Activated naive CD8-positive, alpha-beta T cell treated with anti-CD3 and anti-CD28 coated beads for 36 hours (primary cell): ENCODE data around the gene MIS12. TPM values are rescaled to one million over a fixed set of nuclear protein-coding genes. Genes with fewer than 3 reads are reported as not detected.
A peak's percentile ranks its signal among the peaks of the same experiment; 100 is the strongest.

Experiments used
- DNase-seq: peaks from one replicate; pipeline ENCODE4 v3.0.0; 2021
- H3K27ac Mint-ChIP-seq: one replicate; pipeline ENCODE4 v1.8.0; 2022; ENCODE audit warnings: mild to moderate bottlenecking, moderate library complexity, mixed read lengths
- H3K27me3 Mint-ChIP-seq: one replicate; pipeline ENCODE4 v1.8.0; 2022; ENCODE audit warnings: mild to moderate bottlenecking, mixed read lengths
- H3K36me3 Mint-ChIP-seq: one replicate; pipeline ENCODE4 v1.8.0; 2021; ENCODE audit warnings: mild to moderate bottlenecking, mixed read lengths
- H3K4me1 Mint-ChIP-seq: one replicate; pipeline ENCODE4 v1.8.0; 2021; ENCODE audit warnings: mixed read lengths
- H3K4me3 Mint-ChIP-seq: one replicate; pipeline ENCODE4 v1.8.0; 2022; ENCODE audit warnings: mild to moderate bottlenecking, moderate library complexity, mixed read lengths
- H3K9me3 Mint-ChIP-seq: one replicate; pipeline ENCODE4 v1.8.0; 2022; ENCODE audit warnings: mixed read lengths
- total RNA-seq, 2 experiments: library from RNA; stranded (reverse); gene quantifications; one replicate each; pipeline ENCODE4 v1.2.3, GENCODE V29; 2021

MIS12 gene
- total RNA-seq, 2 experiments from 2014 or later, result 44.3 to 45.5 TPM

DNA sequence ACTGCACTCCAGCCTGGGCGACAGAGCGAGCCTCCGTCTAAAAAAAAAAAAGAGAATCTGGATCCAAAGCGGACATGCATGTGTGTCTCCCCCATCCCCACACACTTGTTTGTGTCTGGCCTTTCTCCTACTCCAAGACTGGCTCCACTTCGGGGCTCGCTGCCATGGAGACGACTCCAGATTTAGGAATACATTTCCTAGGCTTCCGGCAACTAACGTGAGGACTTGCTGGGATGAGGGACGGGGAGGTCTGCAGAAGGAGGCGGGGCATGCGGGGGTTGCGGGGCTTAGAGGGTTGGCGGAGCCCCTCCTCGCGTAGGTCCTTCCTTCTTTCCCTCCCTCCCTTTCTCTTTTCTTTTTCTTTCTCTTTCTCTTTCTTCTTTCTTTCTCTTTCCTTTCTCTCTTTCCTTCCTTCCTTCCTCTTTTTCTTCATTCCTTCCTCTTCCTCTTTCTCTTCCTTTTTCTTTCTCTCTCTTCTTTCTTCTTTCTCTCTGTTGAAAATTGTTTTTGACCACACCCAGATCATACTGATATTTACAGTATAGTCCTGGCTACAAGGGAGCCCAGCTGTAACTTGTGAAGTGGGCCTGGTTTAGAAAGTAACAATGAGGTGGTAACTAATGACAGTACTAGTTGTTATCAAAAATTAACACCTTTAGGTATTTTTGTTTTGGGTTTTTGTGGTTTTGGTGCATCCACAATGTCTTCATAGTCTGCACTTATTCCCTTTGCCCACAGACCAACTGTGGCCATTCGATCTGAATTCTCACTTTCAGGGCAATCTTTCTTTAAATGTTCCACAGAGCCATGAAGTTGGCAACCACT, 25.2 kb downstream of the MIS12 start:
- Mint-ChIP-seq H3K27me3 (no peaks in the 10 kb centered on the region), H3K27ac (peak overlapping the region; percentile 43), H3K4me1 (peaks cover 26% of the 10 kb centered on the region), H3K36me3 (peaks cover 31% of the 10 kb centered on the region), H3K4me3 (no peak overlapping the region), H3K9me3 (peaks cover 7% of the 10 kb centered on the region)
- DNase-seq, result no peak

DNA sequence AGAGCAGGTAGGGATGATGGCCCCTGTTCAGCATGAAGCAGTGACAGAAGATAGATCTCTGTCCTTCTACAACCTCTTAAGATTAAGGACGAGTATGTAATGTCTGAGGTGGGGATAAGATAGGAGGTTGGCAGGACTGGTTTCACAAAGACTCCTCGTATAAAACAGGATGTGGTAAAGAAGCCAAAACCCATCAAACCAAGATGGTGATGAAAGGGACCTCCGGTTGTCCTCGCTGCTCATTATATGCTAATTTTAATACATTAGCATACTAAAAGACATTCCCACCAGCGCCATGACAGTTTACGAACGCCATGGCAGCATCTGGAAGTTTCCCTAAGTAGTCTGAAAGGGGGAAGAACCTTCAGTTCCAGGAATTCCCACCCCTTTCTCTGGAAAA, 27.3 kb downstream of the MIS12 start:
- peaks cover 35% of the 10 kb centered on the region for H3K36me3 Mint-ChIP-seq
- peak overlapping the region; percentile 74 for H3K27ac Mint-ChIP-seq
- no peak overlapping the region for H3K4me3 Mint-ChIP-seq
- H3K9me3 Mint-ChIP-seq, result peaks cover 7% of the 10 kb centered on the region
- no peak for DNase-seq
- H3K27me3 Mint-ChIP-seq, result no peaks in the 10 kb centered on the region
- H3K4me1 Mint-ChIP-seq, result peaks cover 26% of the 10 kb centered on the region

DNA sequence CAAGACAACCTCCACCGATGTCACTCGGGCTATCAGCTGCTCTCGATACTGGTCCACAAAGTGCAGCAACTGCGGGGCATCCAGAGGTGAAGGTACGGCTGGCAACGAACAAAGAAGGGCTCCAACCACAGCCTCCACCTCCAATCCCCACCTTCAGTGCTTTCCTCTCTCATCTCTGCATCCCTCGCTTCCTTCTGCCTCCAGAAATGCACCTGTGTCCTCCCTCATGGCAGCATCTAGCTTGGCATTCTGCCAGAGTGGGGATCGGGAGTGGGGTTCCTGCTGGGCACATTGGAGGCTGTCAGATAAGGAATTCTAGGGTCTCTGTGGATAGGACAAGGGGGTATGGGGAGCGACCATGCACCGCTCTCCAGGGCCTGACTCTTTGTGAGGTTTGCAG, 28.6 kb downstream of the MIS12 start:
- no peak for DNase-seq
- H3K27me3 Mint-ChIP-seq, result no peaks in the 10 kb centered on the region
- peaks cover 7% of the 10 kb centered on the region for H3K9me3 Mint-ChIP-seq
- no peak overlapping the region for H3K4me3 Mint-ChIP-seq
- peaks cover 26% of the 10 kb centered on the region for H3K4me1 Mint-ChIP-seq
- H3K27ac Mint-ChIP-seq, result peak overlapping the region; percentile 35
- H3K36me3 Mint-ChIP-seq, result peaks cover 35% of the 10 kb centered on the region

DNA sequence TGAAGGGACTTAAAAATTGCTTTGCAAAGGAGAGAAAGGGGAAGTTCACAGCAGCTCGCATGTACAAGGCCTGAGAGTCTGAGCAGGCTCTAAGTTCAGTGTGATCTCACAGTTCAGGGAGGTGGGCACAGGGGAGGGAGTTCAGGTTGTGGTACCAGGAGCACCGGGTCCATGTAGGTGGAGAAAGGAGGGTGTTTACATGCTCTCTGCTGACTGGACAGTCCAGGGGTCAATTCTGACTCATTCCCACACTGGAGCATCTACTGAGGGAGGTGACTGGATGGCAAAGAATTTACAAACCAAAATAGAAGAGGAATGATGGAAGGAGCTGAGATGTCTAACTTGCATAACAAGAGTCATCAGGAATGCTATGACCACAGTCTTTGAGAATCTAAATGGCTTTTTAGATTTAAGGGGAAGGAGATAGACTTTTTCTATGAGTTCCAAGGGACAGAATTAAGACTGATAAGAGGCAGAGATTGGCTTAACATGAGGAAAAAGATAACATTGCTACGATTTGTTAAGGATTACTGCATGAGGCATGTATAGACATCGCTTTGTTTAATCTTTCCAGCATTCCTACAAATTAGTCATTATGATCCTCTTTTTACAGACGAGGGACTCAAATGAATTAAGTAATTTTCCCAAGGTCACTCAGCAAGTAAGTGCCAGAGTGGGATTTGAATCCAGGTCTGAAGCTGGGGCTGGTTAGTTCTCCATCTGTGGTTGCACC, 29.9 kb downstream of the MIS12 start:
- Mint-ChIP-seq H3K4me3 (no peak overlapping the region), H3K27ac (peak overlapping the region; percentile 64), H3K36me3 (peaks cover 35% of the 10 kb centered on the region), H3K27me3 (no peaks in the 10 kb centered on the region), H3K4me1 (peaks cover 26% of the 10 kb centered on the region), H3K9me3 (peaks cover 7% of the 10 kb centered on the region)
- no peak for DNase-seq

DNA sequence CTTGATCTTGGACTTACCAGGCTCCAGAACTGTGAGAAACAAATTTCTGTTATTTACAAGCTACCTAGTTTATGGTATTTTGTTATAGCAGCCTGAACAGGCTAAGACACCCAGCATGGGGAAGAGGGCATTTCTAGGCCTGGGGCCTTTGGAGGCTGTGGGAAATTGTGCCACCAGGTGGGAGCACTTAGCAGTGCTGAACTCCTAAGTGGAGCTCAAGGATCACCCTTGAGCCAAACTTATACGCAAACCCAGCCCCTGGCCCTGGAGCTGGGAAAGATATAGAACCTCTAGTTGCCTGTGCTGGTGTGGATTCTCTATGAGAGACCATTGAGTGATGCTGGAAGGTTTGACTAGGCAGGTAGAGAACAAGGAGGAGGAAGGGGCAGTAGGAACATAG, 36.1 kb downstream of the MIS12 start:
- no peaks in the 10 kb centered on the region for H3K27me3 Mint-ChIP-seq
- H3K4me1 Mint-ChIP-seq, result peaks cover 14% of the 10 kb centered on the region
- H3K4me3 Mint-ChIP-seq, result no peak overlapping the region
- no peak for DNase-seq
- peaks cover 15% of the 10 kb centered on the region for H3K36me3 Mint-ChIP-seq
- no peaks in the 10 kb centered on the region for H3K9me3 Mint-ChIP-seq
- H3K27ac Mint-ChIP-seq, result no peak overlapping the region

DNA sequence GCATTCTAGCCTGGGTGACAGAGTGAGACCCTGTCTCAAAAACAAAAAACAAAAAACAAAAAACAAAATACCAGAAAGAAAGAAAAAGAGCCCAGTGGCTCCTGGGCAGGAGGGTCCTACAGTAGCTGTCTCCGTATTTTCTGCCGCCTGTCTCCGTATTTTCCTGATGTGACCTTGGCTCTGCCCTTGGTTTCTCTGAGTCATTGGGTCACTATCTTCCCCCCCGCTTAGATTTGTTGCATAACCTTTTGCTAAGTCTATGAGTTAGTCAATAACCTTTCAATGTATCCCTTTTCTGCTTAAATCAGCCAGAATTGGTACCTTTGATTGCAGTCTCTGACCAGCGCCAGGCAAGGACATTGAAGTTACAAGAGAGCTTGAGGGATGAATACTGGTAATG, 36.9 kb downstream of the MIS12 start:
- peaks cover 11% of the 10 kb centered on the region for H3K36me3 Mint-ChIP-seq

DNA sequence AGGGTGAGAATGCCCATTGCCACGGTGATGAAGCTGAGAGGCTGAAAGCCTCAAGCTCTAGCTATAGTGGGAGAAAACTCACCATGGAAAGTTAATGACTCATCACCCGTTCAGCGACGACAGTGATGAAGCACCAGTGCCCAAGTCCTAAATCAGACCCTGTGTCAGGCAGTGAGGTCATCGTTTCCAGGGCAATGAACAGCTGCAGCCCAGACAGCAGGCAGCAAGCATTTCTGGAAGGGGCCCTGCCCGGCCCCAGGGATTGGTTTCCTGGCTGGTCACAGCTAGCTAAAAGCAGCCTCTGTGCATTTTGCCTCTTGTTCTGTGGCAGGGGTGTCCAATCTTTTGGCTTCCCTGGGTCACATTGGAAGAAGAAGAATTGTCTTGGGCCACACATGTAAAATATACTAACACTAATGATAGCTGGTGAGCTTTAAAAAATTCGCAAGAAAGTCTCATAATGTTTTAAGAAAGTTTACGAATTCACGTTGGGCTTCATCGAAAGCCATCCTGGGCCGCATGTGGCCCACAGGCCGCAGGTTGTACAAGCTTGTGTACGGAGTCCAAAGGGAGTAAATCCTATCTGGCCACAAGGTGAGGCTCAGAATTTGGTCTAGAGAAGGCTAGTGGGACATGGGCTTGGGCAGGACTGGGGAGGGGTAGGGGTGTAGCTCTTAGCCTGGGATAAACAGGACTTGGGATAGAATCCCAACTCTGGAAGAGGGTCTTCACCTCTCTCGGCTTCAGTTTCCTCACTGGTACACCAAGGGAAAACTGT, 40.6 kb downstream of the MIS12 start:
- Mint-ChIP-seq H3K27ac (peak overlapping the region; percentile 91), H3K4me3 (no peak overlapping the region), H3K9me3 (no peaks in the 10 kb centered on the region), H3K27me3 (no peaks in the 10 kb centered on the region), H3K36me3 (peaks cover 10% of the 10 kb centered on the region), H3K4me1 (peaks cover 14% of the 10 kb centered on the region)
- peak; percentile 85 for DNase-seq

More for the DNA sequence above, 36.9 kb downstream of the MIS12 start:
- peaks cover 14% of the 10 kb centered on the region for H3K4me1 Mint-ChIP-seq
- no peak for DNase-seq
- no peak overlapping the region for H3K4me3 Mint-ChIP-seq
- H3K27me3 Mint-ChIP-seq, result no peaks in the 10 kb centered on the region
- H3K27ac Mint-ChIP-seq, result no peak overlapping the region
- no peaks in the 10 kb centered on the region for H3K9me3 Mint-ChIP-seq

DNA sequence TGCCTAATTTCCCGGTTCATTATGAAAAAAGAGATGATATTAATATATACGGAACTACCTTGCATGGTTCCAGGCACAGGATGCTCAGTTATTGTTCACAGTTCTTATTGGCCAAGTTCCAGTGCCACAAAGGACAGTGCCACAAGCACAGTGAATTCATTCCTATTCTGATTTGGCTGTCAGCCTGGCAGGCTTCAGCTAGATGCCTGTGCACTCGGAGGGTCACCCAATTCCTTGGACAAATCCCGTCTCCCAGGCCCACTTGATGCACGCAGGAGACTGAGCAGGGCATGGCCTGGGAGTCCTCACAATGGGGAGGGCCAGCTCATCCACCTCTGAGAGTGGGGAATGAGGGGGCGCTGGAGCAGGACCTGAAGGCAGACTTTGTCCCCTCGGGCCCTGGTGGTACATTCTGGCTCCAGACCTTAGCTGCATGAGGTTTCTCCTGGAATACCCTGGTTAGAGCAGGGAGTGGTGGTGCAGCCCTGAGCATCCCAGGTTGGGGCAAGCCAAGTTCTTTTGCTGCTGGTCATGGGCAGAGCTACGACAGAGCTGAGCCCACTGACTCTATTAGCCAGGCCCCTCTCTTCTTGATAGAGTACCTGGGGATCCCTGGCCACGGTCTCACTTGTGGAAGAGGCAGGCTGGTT, 41.4 kb downstream of the MIS12 start:
- peaks cover 12% of the 10 kb centered on the region for H3K36me3 Mint-ChIP-seq

DNA sequence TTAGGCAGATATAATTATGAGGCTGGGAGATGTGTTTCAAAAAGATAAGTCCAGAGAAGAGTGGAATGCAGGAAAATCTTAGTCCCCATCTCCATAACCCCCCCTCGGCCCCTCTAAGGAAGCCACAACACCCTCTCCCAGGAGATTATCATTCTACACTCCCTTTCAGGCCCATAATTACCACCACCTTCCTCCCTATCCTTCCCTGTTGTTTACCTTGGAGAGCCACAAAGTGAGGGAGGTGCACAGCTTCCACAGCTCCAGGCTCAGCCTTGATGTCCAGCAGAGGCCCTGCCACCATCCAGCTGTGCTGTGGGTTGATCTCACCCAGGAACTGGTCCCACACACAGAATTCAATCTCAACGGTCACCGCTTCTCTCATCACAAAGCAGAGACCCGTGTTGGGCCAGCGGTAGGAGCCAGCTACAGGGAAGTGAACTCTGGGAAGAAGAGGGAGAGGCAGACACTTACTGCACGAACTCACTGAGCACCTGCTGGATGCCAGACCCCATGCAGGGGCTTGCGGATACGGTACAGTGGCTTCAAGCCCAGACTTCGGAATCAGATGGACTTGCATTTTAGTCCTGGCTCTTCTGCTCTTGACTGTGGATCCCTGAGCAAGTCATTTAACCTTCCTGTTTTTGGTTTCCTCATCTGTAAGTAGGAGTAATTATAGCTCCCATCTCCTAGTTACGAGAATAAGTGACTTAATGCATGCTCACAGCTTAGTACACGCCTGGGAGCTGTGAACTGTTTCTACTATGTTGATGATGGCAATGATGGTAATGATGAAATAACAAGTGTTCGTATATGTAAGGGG, 44.1 kb downstream of the MIS12 start:
- H3K36me3 Mint-ChIP-seq, result peaks cover 9% of the 10 kb centered on the region
- no peak overlapping the region for H3K4me3 Mint-ChIP-seq
- H3K9me3 Mint-ChIP-seq, result no peaks in the 10 kb centered on the region
- no peaks in the 10 kb centered on the region for H3K27me3 Mint-ChIP-seq
- no peak overlapping the region for H3K27ac Mint-ChIP-seq
- DNase-seq, result no peak
- peaks cover 14% of the 10 kb centered on the region for H3K4me1 Mint-ChIP-seq

More for the DNA sequence above, 41.4 kb downstream of the MIS12 start:
- no peak for DNase-seq
- H3K27ac Mint-ChIP-seq, result peak overlapping the region; percentile 91
- H3K4me3 Mint-ChIP-seq, result no peak overlapping the region
- no peaks in the 10 kb centered on the region for H3K27me3 Mint-ChIP-seq
- peaks cover 14% of the 10 kb centered on the region for H3K4me1 Mint-ChIP-seq
- H3K9me3 Mint-ChIP-seq, result no peaks in the 10 kb centered on the region

DNA sequence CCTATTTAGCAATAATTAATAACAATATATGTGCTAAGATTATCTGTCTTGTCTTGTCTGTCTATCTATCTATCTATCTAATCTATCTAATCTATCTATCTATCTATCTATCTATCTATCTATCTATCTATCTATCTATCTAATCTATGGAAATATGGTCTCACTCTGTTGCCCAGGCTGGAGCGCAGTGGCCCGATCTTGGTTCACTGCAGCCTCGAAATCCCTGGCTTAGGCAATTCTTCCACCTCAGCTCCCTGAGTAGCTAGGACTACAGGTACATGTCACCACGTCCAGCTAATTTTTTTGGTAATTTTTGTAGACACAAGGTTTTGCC, 44.7 kb downstream of the MIS12 start:
- no peak for DNase-seq

DNA sequence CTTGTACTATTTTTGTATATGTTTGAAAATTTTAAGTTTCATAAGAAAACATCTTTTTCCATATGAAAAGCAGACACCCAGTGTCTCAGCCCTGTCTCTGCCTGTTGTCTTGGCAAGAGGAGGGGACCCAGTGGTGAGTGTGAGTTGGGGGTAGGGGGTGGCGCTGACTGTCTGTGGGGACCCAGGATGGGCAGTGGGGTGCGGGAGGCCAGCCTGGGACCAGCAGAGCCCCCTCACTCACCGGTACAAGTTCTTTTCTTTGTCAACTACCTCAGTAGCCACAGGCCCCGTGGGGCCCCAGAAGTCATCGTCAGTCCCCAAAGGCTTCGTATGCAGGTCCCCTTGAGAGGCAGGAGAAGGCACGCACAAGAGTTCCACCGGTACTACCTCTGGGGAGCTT, 46.2 kb downstream of the MIS12 start:
- H3K36me3 Mint-ChIP-seq, result peaks cover 9% of the 10 kb centered on the region
- H3K9me3 Mint-ChIP-seq, result no peaks in the 10 kb centered on the region
- H3K27me3 Mint-ChIP-seq, result no peaks in the 10 kb centered on the region
- DNase-seq, result no peak
- no peak overlapping the region for H3K27ac Mint-ChIP-seq
- no peaks in the 10 kb centered on the region for H3K4me1 Mint-ChIP-seq
- no peak overlapping the region for H3K4me3 Mint-ChIP-seq

More for the DNA sequence above, 44.7 kb downstream of the MIS12 start:
- no peak overlapping the region for H3K4me3 Mint-ChIP-seq
- peaks cover 9% of the 10 kb centered on the region for H3K36me3 Mint-ChIP-seq
- H3K27ac Mint-ChIP-seq, result no peak overlapping the region
- H3K9me3 Mint-ChIP-seq, result no peaks in the 10 kb centered on the region
- peaks cover 13% of the 10 kb centered on the region for H3K4me1 Mint-ChIP-seq
- H3K27me3 Mint-ChIP-seq, result no peaks in the 10 kb centered on the region

DNA sequence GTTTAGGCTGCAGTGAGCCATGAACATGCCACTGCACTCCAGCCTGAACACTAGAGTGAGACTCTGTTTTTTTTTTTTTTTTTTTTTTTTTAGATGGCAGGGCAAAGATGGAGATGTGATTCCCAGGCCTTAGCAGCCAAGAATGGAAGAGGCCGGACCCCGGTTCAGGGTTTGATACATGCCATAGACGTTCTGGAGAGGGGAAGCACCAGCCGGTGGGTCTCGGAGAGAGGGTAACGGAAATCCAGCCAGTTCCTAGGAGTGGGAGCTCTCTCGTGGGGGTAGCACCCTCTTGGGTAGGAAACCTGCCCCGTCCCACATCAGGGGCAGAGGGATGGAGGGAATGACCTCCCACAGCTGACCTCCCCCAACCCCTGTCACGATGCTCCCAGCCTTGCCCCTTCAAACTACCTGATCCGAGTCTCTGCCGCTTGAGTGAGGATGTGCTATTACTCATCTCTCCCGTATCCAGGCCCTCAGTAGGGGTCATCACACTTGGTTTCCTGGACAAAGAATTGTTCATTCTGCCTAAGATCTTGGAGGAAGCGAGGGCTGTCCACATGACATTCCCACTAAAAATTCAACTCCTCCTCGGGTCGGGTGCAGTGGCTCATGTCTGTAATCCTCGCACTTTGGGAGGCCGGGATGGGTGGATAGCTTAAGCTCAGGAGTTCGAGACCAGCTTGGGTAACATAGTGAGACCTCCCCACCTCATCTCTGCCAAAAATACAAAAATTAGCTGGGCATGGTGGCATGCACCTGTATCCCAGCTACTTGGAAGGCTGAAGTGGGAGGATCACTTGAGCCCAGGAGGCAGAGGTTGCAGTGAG, 47.3 kb downstream of the MIS12 start:
- no peak overlapping the region for H3K4me3 Mint-ChIP-seq
- DNase-seq, result no peak
- H3K9me3 Mint-ChIP-seq, result no peaks in the 10 kb centered on the region
- peaks cover 9% of the 10 kb centered on the region for H3K36me3 Mint-ChIP-seq
- H3K4me1 Mint-ChIP-seq, result no peaks in the 10 kb centered on the region
- no peaks in the 10 kb centered on the region for H3K27me3 Mint-ChIP-seq
- no peak overlapping the region for H3K27ac Mint-ChIP-seq

DNA sequence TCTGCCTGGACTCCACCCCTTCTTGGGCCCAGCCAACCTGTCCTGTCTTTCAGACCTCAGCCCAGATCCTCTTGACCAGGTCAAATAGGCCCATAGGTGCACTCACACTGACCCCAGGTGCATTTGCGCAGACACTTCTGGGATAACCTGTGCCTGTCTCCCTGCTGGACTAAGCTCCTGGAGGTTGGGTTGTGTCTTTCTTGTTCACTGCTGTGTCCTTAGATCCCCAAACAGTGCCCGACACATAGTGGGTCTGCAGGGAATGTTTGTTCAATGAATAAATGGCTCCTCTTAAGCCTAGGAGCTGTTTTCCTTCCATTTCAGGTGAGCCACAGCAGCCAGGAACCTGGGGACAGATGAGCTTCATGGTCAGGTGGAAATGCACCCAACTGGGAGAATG, 49.1 kb downstream of the MIS12 start:
- Mint-ChIP-seq H3K27ac (no peak overlapping the region), H3K9me3 (no peaks in the 10 kb centered on the region), H3K27me3 (no peaks in the 10 kb centered on the region), H3K36me3 (peaks cover 9% of the 10 kb centered on the region), H3K4me3 (no peak overlapping the region), H3K4me1 (no peaks in the 10 kb centered on the region)
- no peak for DNase-seq
